GM12865 (cell line): Measurements from ENCODE around the gene CYTH3.

Source experiments
- DNase-seq: peaks from one replicate; pipeline ENCODE4 v3.0.0; 2010; ENCODE audit warnings: low read depth
- H3K4me3 ChIP-seq: 2 replicates; pipeline ENCODE4 v1.5.1; 2011; ENCODE audit warnings: mild to moderate bottlenecking, low read depth, low read length, control low read depth
- TF ChIP-seq, protein P1 (sequence below): IDR thresholded peaks from 2 replicates; pipeline ENCODE4 v1.5.1; 2011; ENCODE audit warnings: low read length, control low read depth, low read depth, inconsistent platforms; ENCODE audit not compliant: insufficient read depth; ENCODE audit errors: missing control alignments

The CYTH3 gene

DNA sequence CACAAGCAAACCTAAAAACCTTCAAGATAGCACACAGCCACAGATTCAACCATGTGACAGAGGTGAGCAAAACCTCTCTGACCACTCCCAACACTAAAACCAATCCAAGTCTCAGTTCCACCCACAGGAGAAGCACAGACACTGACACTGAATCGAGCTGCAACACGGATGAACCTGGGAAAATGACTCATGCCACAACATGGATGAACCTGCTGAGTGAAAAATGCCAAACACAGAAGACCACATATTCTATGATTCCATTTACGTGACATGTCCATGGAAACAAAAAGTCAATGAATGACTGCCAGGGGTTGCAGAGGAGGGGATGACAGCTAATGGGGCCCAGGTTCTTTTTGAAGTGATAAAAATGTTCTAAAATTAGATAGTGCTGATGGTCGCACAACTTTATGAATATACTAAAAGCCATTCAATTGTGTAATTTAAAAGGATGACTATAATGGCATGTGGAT lies 22.0 kb downstream of the CYTH3 start:
- TF ChIP-seq, protein P1, sequence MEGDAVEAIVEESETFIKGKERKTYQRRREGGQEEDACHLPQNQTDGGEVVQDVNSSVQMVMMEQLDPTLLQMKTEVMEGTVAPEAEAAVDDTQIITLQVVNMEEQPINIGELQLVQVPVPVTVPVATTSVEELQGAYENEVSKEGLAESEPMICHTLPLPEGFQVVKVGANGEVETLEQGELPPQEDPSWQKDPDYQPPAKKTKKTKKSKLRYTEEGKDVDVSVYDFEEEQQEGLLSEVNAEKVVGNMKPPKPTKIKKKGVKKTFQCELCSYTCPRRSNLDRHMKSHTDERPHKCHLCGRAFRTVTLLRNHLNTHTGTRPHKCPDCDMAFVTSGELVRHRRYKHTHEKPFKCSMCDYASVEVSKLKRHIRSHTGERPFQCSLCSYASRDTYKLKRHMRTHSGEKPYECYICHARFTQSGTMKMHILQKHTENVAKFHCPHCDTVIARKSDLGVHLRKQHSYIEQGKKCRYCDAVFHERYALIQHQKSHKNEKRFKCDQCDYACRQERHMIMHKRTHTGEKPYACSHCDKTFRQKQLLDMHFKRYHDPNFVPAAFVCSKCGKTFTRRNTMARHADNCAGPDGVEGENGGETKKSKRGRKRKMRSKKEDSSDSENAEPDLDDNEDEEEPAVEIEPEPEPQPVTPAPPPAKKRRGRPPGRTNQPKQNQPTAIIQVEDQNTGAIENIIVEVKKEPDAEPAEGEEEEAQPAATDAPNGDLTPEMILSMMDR: no peak
- DNase-seq: peak; percentile 85
- no peak overlapping the region for H3K4me3 ChIP-seq

- no peak overlapping the region for H3K4me3 ChIP-seq
- no peak for DNase-seq
- TF ChIP-seq, protein P1: no peak
Observed at GRCh38 chr7:6249043-6249442, 23.4 kb downstream of the CYTH3 start.

- TF ChIP-seq, protein P1: no peak
- H3K4me3 ChIP-seq: no peak overlapping the region
- DNase-seq: no peak
Observed at GRCh38 chr7:6248581-6248980, 23.8 kb downstream of the CYTH3 start.

GRCh38 chr7:6246251-6246917 lies 26.0 kb downstream of the CYTH3 start:
- no peak for DNase-seq
- TF ChIP-seq, protein P1: no peak
- H3K4me3 ChIP-seq: no peak overlapping the region

DNA sequence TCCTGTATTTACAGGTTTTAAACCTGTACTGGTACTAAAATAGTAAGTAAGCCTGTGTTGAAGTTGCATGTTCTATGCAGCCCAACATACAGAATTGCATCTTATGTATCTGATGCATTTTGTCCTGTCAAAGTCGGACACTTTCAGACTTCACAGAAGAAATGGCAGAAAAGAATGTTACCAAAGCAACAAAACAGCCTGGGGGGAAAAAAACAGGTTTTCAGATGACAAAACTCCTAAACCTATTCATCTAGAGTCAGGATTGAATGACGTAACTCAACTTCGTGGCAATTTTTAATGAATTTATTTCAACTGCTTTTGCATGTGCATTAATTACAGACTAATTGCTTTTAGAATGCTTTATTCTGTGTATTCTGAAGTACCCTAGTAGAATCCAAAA lies 28.4 kb downstream of the CYTH3 start:
- H3K4me3 ChIP-seq: no peak overlapping the region
- TF ChIP-seq, protein P1: no peak
- DNase-seq: no peak

- TF ChIP-seq, protein P1: no peak
- H3K4me3 ChIP-seq: no peak overlapping the region
- DNase-seq: no peak
Observed at GRCh38 chr7:6243168-6243567, 29.3 kb downstream of the CYTH3 start.

- TF ChIP-seq, protein P1: no peak
- no peak overlapping the region for H3K4me3 ChIP-seq
- no peak for DNase-seq
Observed at GRCh38 chr7:6242561-6242960, 29.9 kb downstream of the CYTH3 start.
